AG04450 (cell line): ENCODE results near the gene THAP11. TPM values are rescaled to one million over a fixed set of nuclear protein-coding genes. Genes with fewer than 3 reads are reported as not detected.

Experiments
- CTCF ChIA-PET: fragments of 300-600, 350-600 bp; formaldehyde crosslinking; extraction: SDS; loops from one replicate; lab custom pipeline; 2022; ENCODE audit warnings: antibody characterized with exemption, inconsistent platforms; lab: Charles Lee
- POLR2A ChIA-PET: fragments of 350-600 bp; formaldehyde crosslinking; extraction: SDS; loops from one replicate; lab custom pipeline; 2021; ENCODE audit warnings: antibody characterized with exemption, inconsistent platforms; lab: Yijun Ruan, JAX
- DNase-seq: peaks from one replicate; pipeline ENCODE4 v3.0.0-alpha.2; 2011; ENCODE audit warnings: low read depth, low spot score
- H3K27ac ChIP-seq: one replicate; pipeline ENCODE4 v1.5.1; 2012; ENCODE audit warnings: low read depth, low read length, control low read depth
- H3K27me3 ChIP-seq: one replicate; pipeline ENCODE4 v1.6.0; 2012; ENCODE audit warnings: low read length; ENCODE audit not compliant: control insufficient read depth, insufficient read depth
- H3K4me3 ChIP-seq: 2 replicates; pipeline ENCODE4 v1.5.1; 2011; ENCODE audit warnings: mild to moderate bottlenecking, low read depth, low read length, control low read depth
- H3K9me3 ChIP-seq: 2 replicates; pipeline ENCODE4 v1.5.1; 2012; ENCODE audit warnings: low read length; ENCODE audit not compliant: control insufficient read depth, insufficient read depth
- polyA plus RNA-seq: library from polyadenylated mRNA; depleted of rRNA; stranded (reverse); fragments of >200 nt; gene quantifications from 2 replicates; pipeline ENCODE4 v1.2.3, GENCODE V29; 2011
- TF ChIP-seq, protein P1 (sequence below): IDR thresholded peaks from 2 replicates; pipeline ENCODE4 v1.5.1; 2011; ENCODE audit warnings: low read depth, low read length, control low read depth, inconsistent platforms

THAP11 gene
- polyA plus RNA-seq, 1 experiment: 22.3 TPM

GRCh38 chr16:67864594-67864993 is 22.5 kb downstream of the THAP11 start:
- DNase-seq: no peak
- Histone ChIP-seq H3K4me3 (no peak overlapping the region), H3K27ac (no peak overlapping the region), H3K9me3 (no peaks in the 10 kb centered on the region), H3K27me3 (no peaks in the 10 kb centered on the region)
- TF ChIP-seq, protein P1, sequence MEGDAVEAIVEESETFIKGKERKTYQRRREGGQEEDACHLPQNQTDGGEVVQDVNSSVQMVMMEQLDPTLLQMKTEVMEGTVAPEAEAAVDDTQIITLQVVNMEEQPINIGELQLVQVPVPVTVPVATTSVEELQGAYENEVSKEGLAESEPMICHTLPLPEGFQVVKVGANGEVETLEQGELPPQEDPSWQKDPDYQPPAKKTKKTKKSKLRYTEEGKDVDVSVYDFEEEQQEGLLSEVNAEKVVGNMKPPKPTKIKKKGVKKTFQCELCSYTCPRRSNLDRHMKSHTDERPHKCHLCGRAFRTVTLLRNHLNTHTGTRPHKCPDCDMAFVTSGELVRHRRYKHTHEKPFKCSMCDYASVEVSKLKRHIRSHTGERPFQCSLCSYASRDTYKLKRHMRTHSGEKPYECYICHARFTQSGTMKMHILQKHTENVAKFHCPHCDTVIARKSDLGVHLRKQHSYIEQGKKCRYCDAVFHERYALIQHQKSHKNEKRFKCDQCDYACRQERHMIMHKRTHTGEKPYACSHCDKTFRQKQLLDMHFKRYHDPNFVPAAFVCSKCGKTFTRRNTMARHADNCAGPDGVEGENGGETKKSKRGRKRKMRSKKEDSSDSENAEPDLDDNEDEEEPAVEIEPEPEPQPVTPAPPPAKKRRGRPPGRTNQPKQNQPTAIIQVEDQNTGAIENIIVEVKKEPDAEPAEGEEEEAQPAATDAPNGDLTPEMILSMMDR: no peak
- CTCF ChIA-PET: no interaction called here
- POLR2A ChIA-PET: no interaction called here

- CTCF ChIA-PET: interaction anchor here (0.6 to 1.0 kb wide), 3 partner anchors 14 to 193 kb away, joined by 3 to 5 read pairs (median 3); no protein-coding TSS in a partner anchor
- POLR2A ChIA-PET: interaction anchor here (0.6 to 1.0 kb wide), 2 partner anchors 21 to 49 kb away, joined by 4 to 6 read pairs; no protein-coding TSS in a partner anchor
- Histone ChIP-seq H3K27ac (no peak overlapping the region), H3K27me3 (no peaks in the 10 kb centered on the region), H3K9me3 (no peaks in the 10 kb centered on the region), H3K4me3 (no peak overlapping the region)
- TF ChIP-seq, protein P1: peak; percentile 44
- no peak for DNase-seq
Observed at GRCh38 chr16:67865318-67865717, 23.2 kb downstream of the THAP11 start.

GRCh38 chr16:67868290-67868689 is 26.2 kb downstream of the THAP11 start:
- ChIA-PET POLR2A (no interaction called here), CTCF (no interaction called here)
- Histone ChIP-seq H3K27me3 (no peaks in the 10 kb centered on the region), H3K27ac (no peak overlapping the region), H3K9me3 (no peaks in the 10 kb centered on the region; the same call in 1 of the 2 replicates), H3K4me3 (no peak overlapping the region)
- TF ChIP-seq, protein P1: no peak
- DNase-seq: no peak

DNA sequence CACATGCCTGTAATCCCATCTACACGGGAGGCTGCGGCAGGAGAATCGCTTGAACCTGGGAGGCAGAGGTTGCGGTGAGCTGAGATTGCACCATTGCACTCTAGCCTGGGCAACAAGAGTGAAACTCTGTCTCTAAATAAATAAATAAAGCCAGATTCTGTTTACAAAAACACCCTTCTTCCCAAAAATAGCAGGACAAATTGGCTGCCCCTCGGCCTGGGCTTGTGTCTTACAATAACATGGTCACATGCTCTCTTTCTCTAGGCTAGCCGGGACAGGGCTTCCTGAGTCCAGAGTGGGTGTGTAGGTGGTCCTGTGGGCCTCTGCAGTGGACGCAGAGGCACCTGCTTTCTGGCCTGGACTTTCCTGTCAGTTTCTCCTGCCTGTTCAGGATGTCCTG is 27.5 kb downstream of the THAP11 start:
- POLR2A ChIA-PET: no interaction called here
- H3K9me3 ChIP-seq: no peaks in the 10 kb centered on the region; the same call in 1 of the 2 replicates
- no peak for DNase-seq
- TF ChIP-seq, protein P1: no peak
- no peak overlapping the region for H3K27ac ChIP-seq
- H3K4me3 ChIP-seq: no peak overlapping the region
- CTCF ChIA-PET: no interaction called here
- no peaks in the 10 kb centered on the region for H3K27me3 ChIP-seq

- TF ChIP-seq, protein P1: no peak
- POLR2A ChIA-PET: interaction anchor here (1.0 kb wide), 1 partner anchor 8 kb away, joined by 3 read pairs; no protein-coding TSS in a partner anchor
- Histone ChIP-seq H3K4me3 (no peak overlapping the region), H3K27ac (no peak overlapping the region), H3K27me3 (no peaks in the 10 kb centered on the region), H3K9me3 (no peaks in the 10 kb centered on the region; the same call in 1 of the 2 replicates)
- CTCF ChIA-PET: interaction anchor here (0.8 to 1.7 kb wide), 3 partner anchors 13 to 351 kb away, joined by 3 to 7 read pairs (median 4); partner anchors contain the start of gene NRN1L
- no peak for DNase-seq
Observed at GRCh38 chr16:67871256-67871655, 29.1 kb downstream of the THAP11 start.
